Gastroesophageal sphincter (tissue), 3 donors: Measurements from ENCODE around the gene ANXA4.

Experiments
- EP300 ChIP-seq: sonication (generic); formaldehyde crosslinking; IDR thresholded peaks from one replicate; pipeline ENCODE4 v1.6.1; 2017; ENCODE audit warnings: antibody characterized with exemption, mild to moderate bottlenecking
- POLR2A ChIP-seq, 2 donors: fragments of 450-650 bp; IDR thresholded peaks; one replicate each; pipeline ENCODE4 v1.6.1; 2017; ENCODE audit warnings: antibody characterized with exemption in 2 of 2, mild to moderate bottlenecking in 2 of 2, moderate library complexity in 1 of 2
- POLR2AphosphoS5 ChIP-seq: sonication (generic); formaldehyde crosslinking; IDR thresholded peaks from one replicate; pipeline ENCODE4 v1.6.1; 2017; ENCODE audit warnings: antibody characterized with exemption
- TF ChIP-seq, protein P1 (sequence below), 4 experiments: fragments of 200-600 bp in 2 of 4; fragments of 450-650 bp in 2 of 4; sonication (generic) in 1 of 4; IDR thresholded peaks; one replicate each; pipeline ENCODE4 v1.5.1; 2017 to 2019; ENCODE audit warnings: antibody characterized with exemption in 4 of 4, mild to moderate bottlenecking in 2 of 4, moderate library complexity in 2 of 4

GRCh38 chr2:69807821-69808540 is 66.0 kb downstream of the ANXA4 start:
- TF ChIP-seq POLR2AphosphoS5, result no peak
- TF ChIP-seq, protein P1, sequence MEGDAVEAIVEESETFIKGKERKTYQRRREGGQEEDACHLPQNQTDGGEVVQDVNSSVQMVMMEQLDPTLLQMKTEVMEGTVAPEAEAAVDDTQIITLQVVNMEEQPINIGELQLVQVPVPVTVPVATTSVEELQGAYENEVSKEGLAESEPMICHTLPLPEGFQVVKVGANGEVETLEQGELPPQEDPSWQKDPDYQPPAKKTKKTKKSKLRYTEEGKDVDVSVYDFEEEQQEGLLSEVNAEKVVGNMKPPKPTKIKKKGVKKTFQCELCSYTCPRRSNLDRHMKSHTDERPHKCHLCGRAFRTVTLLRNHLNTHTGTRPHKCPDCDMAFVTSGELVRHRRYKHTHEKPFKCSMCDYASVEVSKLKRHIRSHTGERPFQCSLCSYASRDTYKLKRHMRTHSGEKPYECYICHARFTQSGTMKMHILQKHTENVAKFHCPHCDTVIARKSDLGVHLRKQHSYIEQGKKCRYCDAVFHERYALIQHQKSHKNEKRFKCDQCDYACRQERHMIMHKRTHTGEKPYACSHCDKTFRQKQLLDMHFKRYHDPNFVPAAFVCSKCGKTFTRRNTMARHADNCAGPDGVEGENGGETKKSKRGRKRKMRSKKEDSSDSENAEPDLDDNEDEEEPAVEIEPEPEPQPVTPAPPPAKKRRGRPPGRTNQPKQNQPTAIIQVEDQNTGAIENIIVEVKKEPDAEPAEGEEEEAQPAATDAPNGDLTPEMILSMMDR (IDR thresholded peaks at IDR 0.05), result no peak
- no peak for TF ChIP-seq POLR2A (IDR thresholded peaks at IDR 0.05)
- no peak for TF ChIP-seq EP300
